ENCODE measurements around the gene TUBB4A.
A peak's percentile ranks its signal among the peaks of the same experiment; 100 is the strongest.

The TUBB4A gene

GRCh38 chr19:6464070-6464873, 37.8 kb downstream of the TUBB4A start, which contains the start of gene CRB3:
Gene CRB3 (plus strand): TSS chr19:6464271. CDS start chr19:6464702, 431 bp downstream.
- Mint-ChIP-seq H3K4me1 (ENCODE audit: low read depth in 2 of 2) (peaks cover 8 to 16% of the 10 kb centered on the region in 2 donors), H3K9me3 (no peaks in the 10 kb centered on the region), H3K27me3 (peaks cover 0 to 7% of the 10 kb centered on the region in 2 donors), H3K36me3 (ENCODE audit: insufficient read depth) (peaks cover 40% of the 10 kb centered on the region), H3K27ac (peak within 1 kb of the TSS; percentile 38 to 46), H3K4me3 (peak within 1 kb of the TSS in 1 of 2 donors; percentile 21)
- ATAC-seq (replicated peaks), result no peak
- no peak for DNase-seq

- Mint-ChIP-seq H3K27ac (peak overlapping the region; percentile 73 to 92), H3K4me1 (ENCODE audit: low read depth in 2 of 2) (peaks cover 11 to 23% of the 10 kb centered on the region in 2 donors), H3K9me3 (no peaks in the 10 kb centered on the region), H3K27me3 (peaks cover 0 to 7% of the 10 kb centered on the region in 2 donors), H3K36me3 (ENCODE audit: insufficient read depth) (peaks cover 20% of the 10 kb centered on the region), H3K4me3 (peak overlapping the region; percentile 88 to 94)
- DNase-seq (peak; percentile 94 to 97 (median 96)), ATAC-seq (replicated peaks) (peak; percentile 83)
These were observed 41.8 kb downstream of the TUBB4A start for GRCh38 chr19:6460099-6460884.

GRCh38 chr19:6459262-6460098, 42.6 kb downstream of the TUBB4A start, which contains the start of gene SLC25A23:
Gene SLC25A23 (minus strand): TSS chr19:6459792. CDS start chr19:6459628, 164 bp downstream.
- peaks cover 20% of the 10 kb centered on the region for H3K36me3 Mint-ChIP-seq (ENCODE audit: insufficient read depth)
- H3K4me3 Mint-ChIP-seq, result peak within 1 kb of the TSS; percentile 88 to 94
- peaks cover 11 to 18% of the 10 kb centered on the region in 2 donors for H3K4me1 Mint-ChIP-seq (ENCODE audit: low read depth in 2 of 2)
- no peaks in the 10 kb centered on the region for H3K27me3 Mint-ChIP-seq
- H3K27ac Mint-ChIP-seq, result peak within 1 kb of the TSS; percentile 73 to 92
- ATAC-seq (replicated peaks) (peak; percentile 14), DNase-seq (peak; percentile 29 to 42 (median 37))
- no peaks in the 10 kb centered on the region for H3K9me3 Mint-ChIP-seq

- H3K9me3 Mint-ChIP-seq, result no peaks in the 10 kb centered on the region
- no peak for ATAC-seq (replicated peaks)
- no peaks in the 10 kb centered on the region for H3K27me3 Mint-ChIP-seq
- H3K4me1 Mint-ChIP-seq (ENCODE audit: low read depth in 2 of 2), result peaks cover 11 to 14% of the 10 kb centered on the region in 2 donors
- H3K27ac Mint-ChIP-seq, result peak overlapping the region in 1 of 2 donors; percentile 89
- peak overlapping the region; percentile 88 to 93 for H3K4me3 Mint-ChIP-seq
- DNase-seq, result no peak
- peaks cover 20% of the 10 kb centered on the region for H3K36me3 Mint-ChIP-seq (ENCODE audit: insufficient read depth)
These were observed 43.3 kb downstream of the TUBB4A start for GRCh38 chr19:6458695-6459261.

GRCh38 chr19:6457958-6458694, 44.0 kb downstream of the TUBB4A start:
- H3K4me1 Mint-ChIP-seq (ENCODE audit: low read depth in 2 of 2), result peaks cover 11 to 13% of the 10 kb centered on the region in 2 donors
- peak overlapping the region in 1 of 2 donors; percentile 89 for H3K27ac Mint-ChIP-seq
- ATAC-seq (replicated peaks), result no peak
- peaks cover 23% of the 10 kb centered on the region for H3K36me3 Mint-ChIP-seq (ENCODE audit: insufficient read depth)
- DNase-seq, result no peak
- H3K27me3 Mint-ChIP-seq, result no peaks in the 10 kb centered on the region
- H3K4me3 Mint-ChIP-seq, result peak overlapping the region; percentile 88 to 93
- no peaks in the 10 kb centered on the region for H3K9me3 Mint-ChIP-seq

GRCh38 chr19:6455924-6456323, 46.2 kb downstream of the TUBB4A start:
- H3K36me3 Mint-ChIP-seq (ENCODE audit: insufficient read depth), result peaks cover 21% of the 10 kb centered on the region
- no peaks in the 10 kb centered on the region for H3K27me3 Mint-ChIP-seq
- H3K4me3 Mint-ChIP-seq, result no peak overlapping the region
- no peaks in the 10 kb centered on the region for H3K9me3 Mint-ChIP-seq
- peaks cover 11 to 13% of the 10 kb centered on the region in 2 donors for H3K4me1 Mint-ChIP-seq (ENCODE audit: low read depth in 2 of 2)
- no peak overlapping the region for H3K27ac Mint-ChIP-seq
- DNase-seq (no peak), ATAC-seq (replicated peaks) (no peak)

GRCh38 chr19:6453951-6454565, 48.1 kb downstream of the TUBB4A start:
- peaks cover 6% of the 10 kb centered on the region in 2 donors for H3K4me1 Mint-ChIP-seq (ENCODE audit: low read depth in 2 of 2)
- DNase-seq (no peak), ATAC-seq (replicated peaks) (no peak)
- no peak overlapping the region for H3K4me3 Mint-ChIP-seq
- H3K27ac Mint-ChIP-seq, result no peak overlapping the region
- H3K9me3 Mint-ChIP-seq, result no peaks in the 10 kb centered on the region
- H3K36me3 Mint-ChIP-seq (ENCODE audit: insufficient read depth), result peaks cover 10% of the 10 kb centered on the region
- H3K27me3 Mint-ChIP-seq, result no peaks in the 10 kb centered on the region

GRCh38 chr19:6452899-6453298, 49.2 kb downstream of the TUBB4A start:
- H3K4me1 Mint-ChIP-seq (ENCODE audit: low read depth in 2 of 2), result no peaks in the 10 kb centered on the region
- no peak overlapping the region for H3K27ac Mint-ChIP-seq
- peaks cover 6% of the 10 kb centered on the region for H3K36me3 Mint-ChIP-seq (ENCODE audit: insufficient read depth)
- no peaks in the 10 kb centered on the region for H3K27me3 Mint-ChIP-seq
- DNase-seq (no peak), ATAC-seq (replicated peaks) (no peak)
- no peaks in the 10 kb centered on the region for H3K9me3 Mint-ChIP-seq
- no peak overlapping the region for H3K4me3 Mint-ChIP-seq

- Mint-ChIP-seq H3K27me3 (no peaks in the 10 kb centered on the region), H3K4me1 (ENCODE audit: low read depth in 2 of 2) (no peaks in the 10 kb centered on the region), H3K27ac (no peak overlapping the region), H3K9me3 (no peaks in the 10 kb centered on the region), H3K36me3 (ENCODE audit: insufficient read depth) (peaks cover 6% of the 10 kb centered on the region), H3K4me3 (no peak overlapping the region)
- no peak for ATAC-seq (replicated peaks)
- DNase-seq, result no peak
These were observed 49.9 kb downstream of the TUBB4A start for GRCh38 chr19:6452223-6452614.

- Mint-ChIP-seq H3K27ac (no peak overlapping the region), H3K4me1 (ENCODE audit: low read depth in 2 of 2) (no peaks in the 10 kb centered on the region), H3K27me3 (no peaks in the 10 kb centered on the region), H3K36me3 (ENCODE audit: insufficient read depth) (peaks cover 6% of the 10 kb centered on the region), H3K4me3 (no peak overlapping the region), H3K9me3 (no peaks in the 10 kb centered on the region)
- ATAC-seq (replicated peaks) (no peak), DNase-seq (no peak)
These were observed 50.4 kb downstream of the TUBB4A start for GRCh38 chr19:6451583-6452222.

GRCh38 chr19:6450166-6450565, 51.9 kb downstream of the TUBB4A start:
- Mint-ChIP-seq H3K27me3 (no peaks in the 10 kb centered on the region), H3K27ac (no peak overlapping the region), H3K4me1 (ENCODE audit: low read depth in 2 of 2) (no peaks in the 10 kb centered on the region), H3K36me3 (ENCODE audit: insufficient read depth) (peaks cover 6% of the 10 kb centered on the region), H3K9me3 (no peaks in the 10 kb centered on the region), H3K4me3 (no peak overlapping the region)
- DNase-seq (no peak), ATAC-seq (replicated peaks) (no peak)
